CD4-positive, alpha-beta T cell (primary cell): Measurements from ENCODE around the gene NEXN. TPM values are rescaled to one million over a fixed set of nuclear protein-coding genes. Genes with fewer than 3 reads are reported as not detected.
"Not testable (repeated sequence)": the region's sequence is repeated elsewhere in the genome, so short reads cannot be mapped to it uniquely, and the experiment has no call there.

Experiments used
- ATAC-seq: fragments of 200-7000 bp; cut with Tn5 transposase; one replicate; pipeline ENCODE4 v1.10.0; 2022; ENCODE audit warnings: mild to moderate bottlenecking; ENCODE audit not compliant: poor library complexity
- CTCF ChIA-PET: fragments of 350-600 bp; sonication (Branson Sonifier 250); formaldehyde crosslinking; loops from one replicate; lab custom pipeline; 2021; ENCODE audit warnings: antibody characterized with exemption, inconsistent platforms; lab: Charles Lee
- POLR2A ChIA-PET: fragments of 350-600 bp; sonication (Branson Sonifier 250); formaldehyde crosslinking; loops from one replicate; lab custom pipeline; 2021; ENCODE audit warnings: antibody characterized with exemption, inconsistent platforms; lab: Charles Lee
- DNase-seq, 14 experiments: peaks; one replicate each; pipeline ENCODE4 v3.0.0-alpha.2; 2013 to 2020; ENCODE audit warnings: mixed read lengths in 2 of 14
- H3K27ac ChIP-seq, 2 donors: one replicate each; pipeline versions ENCODE4 v1.5.1 to v1.7.0; 2013; ENCODE audit warnings: low read length in 2 of 2, low read depth in 1 of 2, mild to moderate bottlenecking in 1 of 2
- H3K27me3 ChIP-seq, 2 experiments: 1 replicate in 1 of 2; 2 replicates in 1 of 2; pipeline versions ENCODE4 v1.6.1 to v1.7.0; 2013; ENCODE audit warnings: low read length in 2 of 2, control low read depth in 1 of 2, mild to moderate bottlenecking in 1 of 2, moderate library complexity in 1 of 2; ENCODE audit not compliant: insufficient read depth in 2 of 2, control insufficient read depth in 1 of 2
- H3K36me3 ChIP-seq: one replicate; pipeline ENCODE4 v1.6.1; 2013; ENCODE audit warnings: low read length, control low read depth; ENCODE audit not compliant: insufficient read depth
- H3K4me1 ChIP-seq: one replicate; pipeline ENCODE4 v1.6.1; 2013; ENCODE audit warnings: low read length, control low read depth; ENCODE audit not compliant: insufficient read depth
- H3K4me3 ChIP-seq: one replicate; pipeline ENCODE4 v1.5.1; 2013; ENCODE audit warnings: mild to moderate bottlenecking, low read length, moderate library complexity
- H3K9me3 ChIP-seq, 2 experiments: 1 replicate in 1 of 2; 2 replicates in 1 of 2; pipeline versions ENCODE4 v1.6.1 to v1.7.0; 2013; ENCODE audit warnings: low read length in 2 of 2, mild to moderate bottlenecking in 2 of 2, control low read depth in 1 of 2, moderate library complexity in 1 of 2; ENCODE audit not compliant: control insufficient read depth in 1 of 2, insufficient read depth in 1 of 2
- H3K27ac Mint-ChIP-seq: one replicate; pipeline ENCODE4 v1.8.0; 2020; ENCODE audit warnings: mixed read lengths
- H3K27me3 Mint-ChIP-seq: one replicate; pipeline ENCODE4 v1.8.0; 2021; ENCODE audit warnings: mixed read lengths
- H3K36me3 Mint-ChIP-seq: one replicate; pipeline ENCODE4 v1.8.0; 2021; ENCODE audit warnings: low read depth, mixed read lengths
- H3K4me1 Mint-ChIP-seq: one replicate; pipeline ENCODE4 v1.8.0; 2021; ENCODE audit warnings: low read depth, mixed read lengths
- H3K4me3 Mint-ChIP-seq: one replicate; pipeline ENCODE4 v1.8.0; 2020; ENCODE audit warnings: mild to moderate bottlenecking, mixed read lengths
- H3K9me3 Mint-ChIP-seq: one replicate; pipeline ENCODE4 v1.8.0; 2020; ENCODE audit warnings: mixed read lengths
- intact Hi-C, 2 experiments: fragments of 100-400 bp; cut with DNase I in 1 of 2; cut with micrococcal nuclease in 1 of 2; formaldehyde crosslinking; loops; one replicate each; pipeline versions ENCODE4 v1.15.1 to v1.9.0; 2023 to 2025; cut with DNase I, micrococcal nuclease
- total RNA-seq, 174 experiments: library from RNA in 2 of 174; stranded (reverse) in 2 of 174; gene quantifications; one replicate each; pipeline ENCODE4 v1.2.3 and lab custom pipeline; 2021 to 2026
- TF ChIP-seq, protein P1 (sequence below): fragments of 200-600 bp; IDR thresholded peaks from one replicate; pipeline ENCODE4 v1.8.0; 2022; ENCODE audit warnings: antibody characterized with exemption, mild to moderate bottlenecking

The NEXN gene
- total RNA-seq, 2 experiments from 2014 or later, result 0.25 TPM; not detected in 1

DNA sequence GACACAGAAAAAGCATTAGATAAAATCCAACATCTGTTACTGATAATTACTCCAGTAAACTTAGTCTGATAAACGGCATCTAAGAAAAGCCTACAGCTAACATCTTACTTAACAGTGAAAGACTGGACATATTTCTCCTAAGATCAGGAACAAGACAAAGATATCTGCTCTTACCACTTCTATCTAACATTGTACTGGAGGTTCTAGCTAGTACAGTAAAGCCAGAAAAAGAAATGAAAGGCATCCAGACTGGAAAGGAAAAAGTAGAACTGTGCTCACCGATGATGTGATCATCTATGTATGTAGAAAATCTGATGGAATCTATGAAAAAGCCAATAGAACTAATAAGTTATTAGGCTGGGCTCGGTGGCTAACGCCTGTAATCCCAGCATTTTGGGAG, 21.7 kb downstream of the NEXN start:
- Histone ChIP-seq H3K4me1 (no peaks in the 10 kb centered on the region), H3K27me3 (no peaks in the 10 kb centered on the region), H3K36me3 (no peaks in the 10 kb centered on the region), H3K27ac (no peak overlapping the region), H3K9me3 (no peaks in the 10 kb centered on the region), H3K4me3 (no peak overlapping the region)
- no peak overlapping the region for H3K4me3 Mint-ChIP-seq
- intact Hi-C loops, result no loop called here
- no peak overlapping the region for H3K27ac Mint-ChIP-seq
- H3K36me3 Mint-ChIP-seq, result no peaks in the 10 kb centered on the region
- ATAC-seq, result no peak
- DNase-seq, result no peak
- TF ChIP-seq, protein P1, sequence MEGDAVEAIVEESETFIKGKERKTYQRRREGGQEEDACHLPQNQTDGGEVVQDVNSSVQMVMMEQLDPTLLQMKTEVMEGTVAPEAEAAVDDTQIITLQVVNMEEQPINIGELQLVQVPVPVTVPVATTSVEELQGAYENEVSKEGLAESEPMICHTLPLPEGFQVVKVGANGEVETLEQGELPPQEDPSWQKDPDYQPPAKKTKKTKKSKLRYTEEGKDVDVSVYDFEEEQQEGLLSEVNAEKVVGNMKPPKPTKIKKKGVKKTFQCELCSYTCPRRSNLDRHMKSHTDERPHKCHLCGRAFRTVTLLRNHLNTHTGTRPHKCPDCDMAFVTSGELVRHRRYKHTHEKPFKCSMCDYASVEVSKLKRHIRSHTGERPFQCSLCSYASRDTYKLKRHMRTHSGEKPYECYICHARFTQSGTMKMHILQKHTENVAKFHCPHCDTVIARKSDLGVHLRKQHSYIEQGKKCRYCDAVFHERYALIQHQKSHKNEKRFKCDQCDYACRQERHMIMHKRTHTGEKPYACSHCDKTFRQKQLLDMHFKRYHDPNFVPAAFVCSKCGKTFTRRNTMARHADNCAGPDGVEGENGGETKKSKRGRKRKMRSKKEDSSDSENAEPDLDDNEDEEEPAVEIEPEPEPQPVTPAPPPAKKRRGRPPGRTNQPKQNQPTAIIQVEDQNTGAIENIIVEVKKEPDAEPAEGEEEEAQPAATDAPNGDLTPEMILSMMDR, result no peak
- POLR2A ChIA-PET, result no interaction called here
- CTCF ChIA-PET, result no interaction called here
- H3K27me3 Mint-ChIP-seq, result no peaks in the 10 kb centered on the region
- no peaks in the 10 kb centered on the region for H3K4me1 Mint-ChIP-seq
- no peaks in the 10 kb centered on the region for H3K9me3 Mint-ChIP-seq

DNA sequence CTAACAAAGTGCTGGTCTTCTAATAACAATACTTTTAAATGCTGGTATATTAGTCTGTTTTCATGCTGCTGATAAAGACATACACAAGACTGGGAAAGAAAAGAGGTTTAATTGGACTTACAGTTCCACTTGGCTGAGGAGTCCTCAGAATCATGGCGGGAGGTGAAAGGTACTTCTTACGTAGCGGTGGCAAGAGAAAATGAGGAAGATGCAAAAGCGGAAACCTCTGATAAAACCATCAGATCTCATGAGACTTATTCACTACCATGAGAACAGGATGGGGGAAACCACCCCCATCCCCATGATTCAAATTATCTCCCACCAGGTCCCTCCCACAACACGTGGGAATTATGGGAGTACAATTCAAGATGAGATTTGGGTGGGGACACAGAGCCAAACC, 30.5 kb downstream of the NEXN start:
- H3K27ac ChIP-seq, DNase-seq, intact Hi-C loops, H3K36me3 ChIP-seq, H3K9me3 ChIP-seq, H3K27me3 Mint-ChIP-seq, H3K4me1 Mint-ChIP-seq, H3K4me3 ChIP-seq, H3K4me3 Mint-ChIP-seq, H3K27ac Mint-ChIP-seq, H3K9me3 Mint-ChIP-seq, POLR2A ChIA-PET, H3K36me3 Mint-ChIP-seq, ATAC-seq, H3K27me3 ChIP-seq, H3K4me1 ChIP-seq: not testable (repeated sequence)
- CTCF ChIA-PET, result interaction anchor here (0.6 kb wide), 1 partner anchor 61 kb away, joined by 3 read pairs; no protein-coding TSS in a partner anchor

DNA sequence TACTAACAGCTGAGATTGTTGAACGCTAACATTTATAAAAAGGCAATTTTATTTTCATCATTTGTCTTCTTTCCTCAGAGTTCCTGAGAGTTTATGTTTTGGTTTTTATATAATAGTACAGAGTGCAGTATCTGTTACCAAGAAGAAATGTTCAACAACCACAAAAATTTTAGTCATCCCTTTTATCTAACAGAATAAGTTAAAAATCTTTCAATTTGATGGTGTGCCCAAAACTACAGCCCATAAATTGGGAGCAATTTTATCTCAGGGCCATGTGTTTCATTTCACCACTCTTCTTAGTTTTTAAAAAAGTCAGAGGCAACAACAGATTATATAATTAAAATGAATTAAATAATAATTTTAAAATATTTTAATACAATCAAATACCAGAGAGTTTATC, 37.1 kb downstream of the NEXN start:
- H3K27ac Mint-ChIP-seq, result no peak overlapping the region
- no peaks in the 10 kb centered on the region for H3K27me3 ChIP-seq
- ATAC-seq, result no peak
- ChIA-PET CTCF (no interaction called here), POLR2A (no interaction called here)
- no peak overlapping the region for H3K4me3 ChIP-seq
- H3K9me3 Mint-ChIP-seq, result no peaks in the 10 kb centered on the region
- no peak overlapping the region for H3K4me3 Mint-ChIP-seq
- H3K9me3 ChIP-seq, result no peaks in the 10 kb centered on the region
- TF ChIP-seq, protein P1, result no peak
- H3K27ac ChIP-seq, result no peak overlapping the region
- H3K4me1 Mint-ChIP-seq, result peaks cover 7% of the 10 kb centered on the region
- H3K4me1 ChIP-seq, result peaks cover 3% of the 10 kb centered on the region
- intact Hi-C loops, result no loop called here
- H3K36me3 Mint-ChIP-seq, result peaks cover 4% of the 10 kb centered on the region
- H3K36me3 ChIP-seq, result no peaks in the 10 kb centered on the region
- H3K27me3 Mint-ChIP-seq, result no peaks in the 10 kb centered on the region
- no peak for DNase-seq

DNA sequence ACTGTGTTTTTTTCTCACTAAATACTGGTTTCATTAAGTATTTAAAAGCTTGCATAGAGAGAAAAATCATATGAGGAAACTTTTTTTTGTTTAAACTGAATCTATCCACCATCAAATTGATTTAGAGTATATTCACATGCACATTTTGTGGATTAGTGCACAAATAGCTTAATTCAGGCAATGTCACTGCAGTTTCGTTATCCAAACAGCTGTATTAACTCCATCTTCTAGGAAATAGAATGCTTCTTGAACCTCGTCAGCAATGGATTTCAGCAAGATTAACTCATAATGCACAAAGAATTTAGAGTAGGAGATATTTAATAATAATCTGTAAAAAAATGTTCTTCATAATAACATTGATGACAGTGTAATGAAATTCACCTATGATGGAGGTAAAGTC, 37.5 kb downstream of the NEXN start:
- H3K27ac ChIP-seq, result no peak overlapping the region
- ChIA-PET POLR2A (interaction anchor here (1.4 kb wide), 1 partner anchor 53 kb away, joined by 3 read pairs; the partner anchor contains the start of gene FUBP1), CTCF (no interaction called here)
- H3K4me3 Mint-ChIP-seq, result peak overlapping the region; percentile 8
- H3K27me3 Mint-ChIP-seq, result no peaks in the 10 kb centered on the region
- H3K36me3 ChIP-seq, result no peaks in the 10 kb centered on the region
- no peaks in the 10 kb centered on the region for H3K27me3 ChIP-seq
- H3K4me3 ChIP-seq, result peak overlapping the region; percentile 41
- H3K9me3 ChIP-seq, result no peaks in the 10 kb centered on the region
- ATAC-seq (no peak), DNase-seq (no peak)
- no peak overlapping the region for H3K27ac Mint-ChIP-seq
- peaks cover 7% of the 10 kb centered on the region for H3K4me1 Mint-ChIP-seq
- intact Hi-C loops, result no loop called here
- H3K4me1 ChIP-seq, result peaks cover 3% of the 10 kb centered on the region
- peaks cover 4% of the 10 kb centered on the region for H3K36me3 Mint-ChIP-seq
- H3K9me3 Mint-ChIP-seq, result no peaks in the 10 kb centered on the region
- TF ChIP-seq, protein P1, result no peak
